Activated CD4-positive, alpha-beta T cell treated with anti-CD3 and anti-CD28 coated beads, Interleukin-2, amount 10 ng/mL, durations not matched to agents 24 days and 14 days (primary cell): ENCODE data around the gene FBRS. TPM values are rescaled to one million over a fixed set of nuclear protein-coding genes. Genes with fewer than 3 reads are reported as not detected.

ENCODE experiments used
- DNase-seq: peaks from one replicate; pipeline ENCODE4 v3.0.0; 2022
- H3K27ac Mint-ChIP-seq: one replicate; pipeline ENCODE4 v1.8.0; 2022; ENCODE audit warnings: mild to moderate bottlenecking, mixed read lengths
- H3K27me3 Mint-ChIP-seq: one replicate; pipeline ENCODE4 v1.8.0; 2022; ENCODE audit warnings: mixed read lengths
- H3K36me3 Mint-ChIP-seq: one replicate; pipeline ENCODE4 v1.8.0; 2022; ENCODE audit warnings: low read depth, mild to moderate bottlenecking, mixed read lengths
- H3K4me1 Mint-ChIP-seq: one replicate; pipeline ENCODE4 v1.8.0; 2021; ENCODE audit warnings: mixed read lengths
- H3K4me3 Mint-ChIP-seq: one replicate; pipeline ENCODE4 v1.8.0; 2022; ENCODE audit warnings: mild to moderate bottlenecking, moderate library complexity, mixed read lengths
- H3K9me3 Mint-ChIP-seq: one replicate; pipeline ENCODE4 v1.8.0; 2021; ENCODE audit warnings: mixed read lengths
- intact Hi-C: fragments of 100-400 bp; cut with micrococcal nuclease; formaldehyde crosslinking; loops from one replicate; pipeline ENCODE4 v1.15.1; 2023
- total RNA-seq: library from RNA; stranded (reverse); gene quantifications from 2 replicates; pipeline ENCODE4 v1.2.3, GENCODE V29; 2022

The FBRS gene
- total RNA-seq, 1 donor from 2014 or later: 121 TPM

GRCh38 chr16:30651124-30652004 lies 6.9 kb upstream of the FBRS start:
- intact Hi-C loops: loop anchor here (2.0 to 10.0 kb wide), 8 partner anchors 41 to 1223 kb away; partner anchors contain the start of genes FBXL19, HIRIP3, INO80E and PHKG2
- H3K4me3 Mint-ChIP-seq: peak overlapping the region; percentile 95
- H3K9me3 Mint-ChIP-seq: no peaks in the 10 kb centered on the region
- peaks cover 30% of the 10 kb centered on the region for H3K4me1 Mint-ChIP-seq
- H3K27me3 Mint-ChIP-seq: no peaks in the 10 kb centered on the region
- H3K36me3 Mint-ChIP-seq: peaks cover 36% of the 10 kb centered on the region
- DNase-seq: peak; percentile 94
- peak overlapping the region; percentile 92 for H3K27ac Mint-ChIP-seq

GRCh38 chr16:30652005-30652296 lies 6.3 kb upstream of the FBRS start:
- Mint-ChIP-seq H3K27me3 (no peaks in the 10 kb centered on the region), H3K4me3 (peak overlapping the region; percentile 95), H3K36me3 (peaks cover 40% of the 10 kb centered on the region), H3K4me1 (peaks cover 36% of the 10 kb centered on the region), H3K27ac (peak overlapping the region; percentile 91), H3K9me3 (no peaks in the 10 kb centered on the region)
- no peak for DNase-seq
- intact Hi-C loops: loop anchor here (10.0 kb wide), 3 partner anchors 93 to 1223 kb away; partner anchors contain the start of genes HIRIP3, INO80E, PHKG2 and ZNF267

- H3K27me3 Mint-ChIP-seq: no peaks in the 10 kb centered on the region
- intact Hi-C loops: loop anchor here (10.0 kb wide), 3 partner anchors 92 to 1222 kb away; partner anchors contain the start of genes HIRIP3, INO80E, PHKG2 and ZNF267
- peak overlapping the region; percentile 91 for H3K27ac Mint-ChIP-seq
- peak overlapping the region; percentile 95 for H3K4me3 Mint-ChIP-seq
- H3K9me3 Mint-ChIP-seq: no peaks in the 10 kb centered on the region
- H3K36me3 Mint-ChIP-seq: peaks cover 46% of the 10 kb centered on the region
- peak; percentile 64 for DNase-seq
- peaks cover 44% of the 10 kb centered on the region for H3K4me1 Mint-ChIP-seq
Observed at GRCh38 chr16:30652718-30653117, 5.5 kb upstream of the FBRS start.

GRCh38 chr16:30654856-30655255 lies 3.4 kb upstream of the FBRS start:
- no peak overlapping the region for H3K27ac Mint-ChIP-seq
- peaks cover 49% of the 10 kb centered on the region for H3K36me3 Mint-ChIP-seq
- intact Hi-C loops: loop anchor here (5.0 to 10.0 kb wide), 6 partner anchors 90 to 1220 kb away; partner anchors contain the start of genes CFAP119, HIRIP3, INO80E and PHKG2
- no peak for DNase-seq
- H3K27me3 Mint-ChIP-seq: no peaks in the 10 kb centered on the region
- no peaks in the 10 kb centered on the region for H3K9me3 Mint-ChIP-seq
- H3K4me3 Mint-ChIP-seq: no peak overlapping the region
- H3K4me1 Mint-ChIP-seq: peaks cover 42% of the 10 kb centered on the region

GRCh38 chr16:30655815-30656347 lies 2.4 kb upstream of the FBRS start:
- H3K9me3 Mint-ChIP-seq: no peaks in the 10 kb centered on the region
- DNase-seq: no peak
- no peak overlapping the region for H3K4me3 Mint-ChIP-seq
- peaks cover 55% of the 10 kb centered on the region for H3K36me3 Mint-ChIP-seq
- no peaks in the 10 kb centered on the region for H3K27me3 Mint-ChIP-seq
- intact Hi-C loops: loop anchor here (5.0 to 10.0 kb wide), 6 partner anchors 89 to 1219 kb away; partner anchors contain the start of genes CFAP119, HIRIP3, INO80E and PHKG2
- peaks cover 40% of the 10 kb centered on the region for H3K4me1 Mint-ChIP-seq
- H3K27ac Mint-ChIP-seq: peak overlapping the region; percentile 51

- Mint-ChIP-seq H3K9me3 (no peaks in the 10 kb centered on the region), H3K4me3 (peak overlapping the region; percentile 62), H3K36me3 (peaks cover 60% of the 10 kb centered on the region), H3K27ac (peak overlapping the region; percentile 73), H3K4me1 (peaks cover 43% of the 10 kb centered on the region), H3K27me3 (no peaks in the 10 kb centered on the region)
- DNase-seq: no peak
- intact Hi-C loops: loop anchor here (5.0 to 10.0 kb wide), 6 partner anchors 88 to 1218 kb away; partner anchors contain the start of genes CFAP119, HIRIP3, INO80E and PHKG2
Observed at GRCh38 chr16:30656388-30656787, 1.8 kb upstream of the FBRS start.

- peaks cover 46% of the 10 kb centered on the region for H3K4me1 Mint-ChIP-seq
- intact Hi-C loops: loop anchor here (5.0 to 10.0 kb wide), 6 partner anchors 88 to 1218 kb away; partner anchors contain the start of genes CFAP119, HIRIP3, INO80E and PHKG2
- peaks cover 64% of the 10 kb centered on the region for H3K36me3 Mint-ChIP-seq
- H3K4me3 Mint-ChIP-seq: peak overlapping the region; percentile 81
- H3K27me3 Mint-ChIP-seq: no peaks in the 10 kb centered on the region
- DNase-seq: no peak
- H3K9me3 Mint-ChIP-seq: no peaks in the 10 kb centered on the region
- peak overlapping the region; percentile 100 for H3K27ac Mint-ChIP-seq
Observed at GRCh38 chr16:30656974-30657865, 1.0 kb upstream of the FBRS start.

GRCh38 chr16:30658731-30659506 lies 688 bp downstream of the FBRS start:
- no peak for DNase-seq
- no peaks in the 10 kb centered on the region for H3K9me3 Mint-ChIP-seq
- H3K4me3 Mint-ChIP-seq: peak overlapping the region; percentile 94
- H3K36me3 Mint-ChIP-seq: peaks cover 69% of the 10 kb centered on the region
- H3K27ac Mint-ChIP-seq: peak overlapping the region; percentile 100
- intact Hi-C loops: loop anchor here (1.0 to 10.0 kb wide), 15 partner anchors 9 to 1216 kb away; partner anchors contain the start of genes CFAP119, HIRIP3, INO80E and PHKG2
- H3K27me3 Mint-ChIP-seq: no peaks in the 10 kb centered on the region
- H3K4me1 Mint-ChIP-seq: peaks cover 45% of the 10 kb centered on the region

GRCh38 chr16:30659507-30660423 lies 1.5 kb downstream of the FBRS start:
- peaks cover 64% of the 10 kb centered on the region for H3K36me3 Mint-ChIP-seq
- H3K27me3 Mint-ChIP-seq: no peaks in the 10 kb centered on the region
- peak overlapping the region; percentile 99 for H3K4me3 Mint-ChIP-seq
- intact Hi-C loops: loop anchor here (1.0 to 10.0 kb wide), 9 partner anchors 35 to 1215 kb away; partner anchors contain the start of genes CFAP119, HIRIP3, INO80E and PHKG2
- H3K27ac Mint-ChIP-seq: peak overlapping the region; percentile 97
- DNase-seq: peak; percentile 83
- H3K4me1 Mint-ChIP-seq: peaks cover 41% of the 10 kb centered on the region
- H3K9me3 Mint-ChIP-seq: no peaks in the 10 kb centered on the region

GRCh38 chr16:30660424-30661261 lies 2.4 kb downstream of the FBRS start:
- no peaks in the 10 kb centered on the region for H3K9me3 Mint-ChIP-seq
- no peaks in the 10 kb centered on the region for H3K27me3 Mint-ChIP-seq
- H3K36me3 Mint-ChIP-seq: peaks cover 66% of the 10 kb centered on the region
- peak overlapping the region; percentile 97 for H3K27ac Mint-ChIP-seq
- peak overlapping the region; percentile 99 for H3K4me3 Mint-ChIP-seq
- DNase-seq: peak; percentile 93
- intact Hi-C loops: loop anchor here (1.0 kb wide), 1 partner anchor 34 kb away; no protein-coding TSS in a partner anchor
- peaks cover 42% of the 10 kb centered on the region for H3K4me1 Mint-ChIP-seq

- no peak overlapping the region for H3K27ac Mint-ChIP-seq
- H3K27me3 Mint-ChIP-seq: no peaks in the 10 kb centered on the region
- peaks cover 31% of the 10 kb centered on the region for H3K4me1 Mint-ChIP-seq
- DNase-seq: peak; percentile 56
- intact Hi-C loops: no loop called here
- H3K9me3 Mint-ChIP-seq: no peaks in the 10 kb centered on the region
- H3K4me3 Mint-ChIP-seq: peak overlapping the region; percentile 99
- H3K36me3 Mint-ChIP-seq: peaks cover 68% of the 10 kb centered on the region
Observed at GRCh38 chr16:30662449-30662848, 4.2 kb downstream of the FBRS start.
